ENCODE results near the gene ANKRD60. TPM values are rescaled to one million over a fixed set of nuclear protein-coding genes. Genes with fewer than 3 reads are reported as not detected.
A peak's percentile ranks its signal among the peaks of the same experiment; 100 is the strongest.

ANKRD60 gene
- polyA plus RNA-seq, 1 donor from 2014 or later, result not detected

DNA sequence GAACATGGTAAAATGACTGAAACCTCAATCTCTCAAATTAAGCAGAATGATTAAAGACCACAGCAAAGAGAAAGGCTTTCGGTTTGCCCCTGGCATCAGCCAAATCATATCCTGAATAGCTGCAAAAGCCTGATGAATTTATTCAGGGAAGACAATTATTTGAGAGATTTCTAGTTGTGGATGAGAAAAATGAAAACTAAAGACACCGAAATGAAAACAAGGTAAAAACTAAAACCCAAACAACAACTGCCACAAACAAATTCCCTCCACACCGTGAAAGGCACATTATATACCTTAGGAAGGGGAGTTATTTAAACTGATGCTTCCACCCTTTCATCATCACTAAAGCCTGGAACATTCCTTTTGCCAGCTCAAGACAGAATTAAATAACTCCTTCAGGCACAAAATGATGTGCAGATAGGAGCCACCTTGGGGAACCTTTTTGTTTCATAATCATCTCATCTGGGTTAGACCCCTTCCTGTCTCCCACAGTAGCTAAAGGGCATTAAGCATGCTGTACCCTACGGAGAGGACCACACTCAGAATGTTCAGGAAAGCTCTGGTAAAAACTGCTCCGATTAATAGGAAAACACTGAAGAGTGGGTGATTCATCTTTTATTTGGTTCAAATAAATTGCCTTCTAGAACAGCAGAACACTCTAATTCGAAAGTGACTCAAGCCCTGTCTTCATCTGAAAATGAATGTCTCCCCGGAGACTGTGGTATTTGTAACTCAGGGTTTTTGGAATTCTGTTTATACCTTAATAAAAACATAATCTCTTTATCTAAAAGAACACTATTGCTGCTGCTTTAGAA is 9.1 kb upstream of the ANKRD60 start:
- Mint-ChIP-seq H3K27me3 (no peaks in the 10 kb centered on the region), H3K4me3 (peak overlapping the region in 3 of 4 donors; percentile 88 to 97 (median 90)), H3K9me3 (no peaks in the 10 kb centered on the region), H3K27ac (peak overlapping the region; percentile 64 to 68 (median 67)), H3K36me3 (peaks cover 2% of the 10 kb centered on the region), H3K4me1 (peaks cover 0 to 11% (median 2%) of the 10 kb centered on the region in 3 donors)

- Mint-ChIP-seq H3K4me3 (peak overlapping the region; percentile 88 to 97 (median 92)), H3K36me3 (peaks cover 2% of the 10 kb centered on the region), H3K4me1 (peaks cover 0 to 11% (median 2%) of the 10 kb centered on the region in 3 donors), H3K27me3 (no peaks in the 10 kb centered on the region), H3K9me3 (no peaks in the 10 kb centered on the region), H3K27ac (peak overlapping the region; percentile 64 to 68 (median 67))
Observed at GRCh38 chr20:58236612-58237317, 8.3 kb upstream of the ANKRD60 start.

- Mint-ChIP-seq H3K4me3 (peak overlapping the region in 1 of 4 donors; percentile 11), H3K36me3 (peaks cover 2% of the 10 kb centered on the region), H3K27ac (no peak overlapping the region), H3K4me1 (peaks cover 0 to 11% (median 2%) of the 10 kb centered on the region in 3 donors), H3K9me3 (no peaks in the 10 kb centered on the region), H3K27me3 (no peaks in the 10 kb centered on the region)
Observed at GRCh38 chr20:58235010-58235409, 6.6 kb upstream of the ANKRD60 start.

DNA sequence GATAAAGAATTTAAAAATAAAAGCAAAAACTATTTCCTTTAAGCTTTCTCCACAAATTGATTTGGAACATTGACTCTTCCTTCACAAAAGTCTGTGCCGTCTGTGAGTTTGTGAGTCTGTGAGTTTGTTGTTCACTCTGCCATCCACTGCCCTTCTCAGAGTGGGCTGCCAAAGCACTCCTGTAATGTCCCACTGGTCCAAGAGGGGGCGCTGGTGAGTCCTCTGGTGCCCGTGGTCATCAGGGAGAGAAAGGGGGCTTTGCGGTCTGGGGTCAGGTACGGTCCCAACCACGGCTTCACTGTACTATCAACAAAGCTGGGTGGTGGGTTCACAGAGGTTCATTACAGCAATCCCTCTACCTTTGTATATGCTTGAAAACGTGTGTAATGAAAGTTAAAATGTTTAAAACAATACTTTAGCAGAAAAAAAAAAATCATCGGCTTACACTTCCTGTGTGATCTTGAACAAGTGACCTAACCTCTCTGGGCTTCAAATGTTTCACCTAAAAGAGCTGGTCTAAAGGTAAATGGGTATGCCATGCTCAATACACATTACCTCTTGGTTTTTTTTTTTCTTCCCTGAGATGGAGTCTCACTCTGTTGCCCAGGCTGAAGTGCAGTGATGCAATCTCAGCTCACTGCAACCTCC is 5.6 kb upstream of the ANKRD60 start:
- Mint-ChIP-seq H3K36me3 (peaks cover 2% of the 10 kb centered on the region), H3K4me3 (peak overlapping the region in 1 of 4 donors; percentile 11), H3K27me3 (peaks cover 7% of the 10 kb centered on the region), H3K27ac (no peak overlapping the region), H3K4me1 (peaks cover 2 to 15% (median 3%) of the 10 kb centered on the region in 3 donors), H3K9me3 (no peaks in the 10 kb centered on the region)

DNA sequence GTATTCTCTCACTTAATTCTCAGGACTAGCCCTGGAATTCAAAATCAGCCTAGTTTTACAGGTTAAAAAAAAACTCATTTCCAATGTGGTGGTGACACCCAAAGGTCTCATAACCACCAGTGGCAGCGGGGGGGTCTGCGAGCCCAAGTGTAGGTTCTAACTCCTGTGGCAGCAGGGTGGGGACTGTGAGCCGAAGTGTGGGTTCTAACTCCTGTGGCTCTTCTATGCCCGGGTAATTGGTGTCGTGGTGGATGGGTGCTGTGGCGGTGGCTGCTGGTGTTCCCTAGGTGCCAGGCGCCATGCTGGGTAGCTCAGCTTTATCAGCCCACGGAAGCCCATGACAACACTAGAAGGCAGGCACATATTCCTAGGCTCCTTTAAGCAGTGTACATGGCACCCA is 4.9 kb upstream of the ANKRD60 start:
- H3K4me3 Mint-ChIP-seq, result no peak overlapping the region
- no peak overlapping the region for H3K27ac Mint-ChIP-seq
- H3K36me3 Mint-ChIP-seq, result peaks cover 2% of the 10 kb centered on the region
- no peaks in the 10 kb centered on the region for H3K9me3 Mint-ChIP-seq
- H3K4me1 Mint-ChIP-seq, result peaks cover 3 to 16% (median 4%) of the 10 kb centered on the region in 3 donors
- peaks cover 11% of the 10 kb centered on the region for H3K27me3 Mint-ChIP-seq

DNA sequence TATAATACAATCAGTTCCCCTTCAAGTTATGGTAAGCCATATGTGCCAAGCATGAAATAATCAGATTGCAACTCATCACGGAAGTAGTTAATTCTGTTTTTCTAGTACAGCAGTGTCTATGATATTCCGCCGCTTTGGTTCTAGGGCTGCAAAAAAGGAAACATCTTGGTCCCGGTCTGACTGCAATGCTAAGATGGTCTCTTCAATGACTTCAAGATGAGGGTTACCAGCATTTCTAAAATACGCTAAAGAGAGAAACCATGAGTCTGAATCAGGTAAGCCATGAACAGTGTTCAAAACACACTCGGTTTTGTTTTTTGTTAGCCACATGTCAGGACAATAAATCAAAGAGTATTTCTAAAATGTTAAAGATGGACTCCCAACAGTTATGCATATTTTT is 3.2 kb upstream of the ANKRD60 start:
- no peaks in the 10 kb centered on the region for H3K9me3 Mint-ChIP-seq
- peaks cover 3 to 9% (median 5%) of the 10 kb centered on the region in 3 donors for H3K4me1 Mint-ChIP-seq
- H3K27me3 Mint-ChIP-seq, result peaks cover 26% of the 10 kb centered on the region
- no peak overlapping the region for H3K4me3 Mint-ChIP-seq
- no peak overlapping the region for H3K27ac Mint-ChIP-seq
- peaks cover 2% of the 10 kb centered on the region for H3K36me3 Mint-ChIP-seq

DNA sequence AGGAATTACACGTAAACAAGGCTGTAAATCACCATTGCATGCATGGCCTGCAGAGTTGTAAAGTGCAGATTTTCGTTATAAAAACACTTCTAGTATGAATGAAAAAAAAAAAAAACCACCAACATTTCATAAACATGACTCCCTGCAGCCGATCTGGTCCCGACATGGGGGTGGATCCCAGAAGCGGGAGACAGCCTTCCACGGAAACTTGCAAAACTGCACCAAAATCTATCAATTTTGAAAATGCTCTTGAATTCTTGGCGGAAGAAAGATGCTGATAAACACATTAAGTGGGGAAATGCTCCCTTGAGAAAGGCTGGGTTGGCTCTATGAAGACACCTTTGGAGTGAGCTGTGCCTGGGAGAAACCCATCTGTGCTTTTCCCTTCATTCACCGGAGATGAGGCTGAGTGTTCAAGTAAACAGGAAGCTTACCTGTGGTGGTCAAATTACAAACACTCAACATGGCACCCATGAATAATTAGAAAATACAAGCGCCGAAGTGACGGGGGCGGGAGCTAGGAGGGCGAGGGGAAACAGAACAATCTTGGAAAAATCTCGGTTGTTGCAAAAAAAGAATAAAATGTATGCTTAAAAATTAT is 845 bp upstream of the ANKRD60 start:
- peak overlapping the region in 2 of 3 donors; percentile 23 to 89 for H3K27ac Mint-ChIP-seq

GRCh38 chr20:58228103-58228483 is 360 bp downstream of the ANKRD60 start:
- H3K9me3 Mint-ChIP-seq, result no peaks in the 10 kb centered on the region
- peak overlapping the region in 1 of 3 donors; percentile 47 for H3K27ac Mint-ChIP-seq
- peaks cover 3 to 5% (median 5%) of the 10 kb centered on the region in 3 donors for H3K4me1 Mint-ChIP-seq
- H3K27me3 Mint-ChIP-seq, result peaks cover 41% of the 10 kb centered on the region
- peaks cover 1% of the 10 kb centered on the region for H3K36me3 Mint-ChIP-seq
- no peak overlapping the region for H3K4me3 Mint-ChIP-seq

More for the DNA sequence above, 845 bp upstream of the ANKRD60 start:
- no peaks in the 10 kb centered on the region for H3K9me3 Mint-ChIP-seq
- H3K4me1 Mint-ChIP-seq, result peaks cover 3 to 5% (median 5%) of the 10 kb centered on the region in 3 donors
- peaks cover 3% of the 10 kb centered on the region for H3K36me3 Mint-ChIP-seq
- peaks cover 41% of the 10 kb centered on the region for H3K27me3 Mint-ChIP-seq
- peak overlapping the region in 2 of 4 donors; percentile 12 to 65 for H3K4me3 Mint-ChIP-seq

DNA sequence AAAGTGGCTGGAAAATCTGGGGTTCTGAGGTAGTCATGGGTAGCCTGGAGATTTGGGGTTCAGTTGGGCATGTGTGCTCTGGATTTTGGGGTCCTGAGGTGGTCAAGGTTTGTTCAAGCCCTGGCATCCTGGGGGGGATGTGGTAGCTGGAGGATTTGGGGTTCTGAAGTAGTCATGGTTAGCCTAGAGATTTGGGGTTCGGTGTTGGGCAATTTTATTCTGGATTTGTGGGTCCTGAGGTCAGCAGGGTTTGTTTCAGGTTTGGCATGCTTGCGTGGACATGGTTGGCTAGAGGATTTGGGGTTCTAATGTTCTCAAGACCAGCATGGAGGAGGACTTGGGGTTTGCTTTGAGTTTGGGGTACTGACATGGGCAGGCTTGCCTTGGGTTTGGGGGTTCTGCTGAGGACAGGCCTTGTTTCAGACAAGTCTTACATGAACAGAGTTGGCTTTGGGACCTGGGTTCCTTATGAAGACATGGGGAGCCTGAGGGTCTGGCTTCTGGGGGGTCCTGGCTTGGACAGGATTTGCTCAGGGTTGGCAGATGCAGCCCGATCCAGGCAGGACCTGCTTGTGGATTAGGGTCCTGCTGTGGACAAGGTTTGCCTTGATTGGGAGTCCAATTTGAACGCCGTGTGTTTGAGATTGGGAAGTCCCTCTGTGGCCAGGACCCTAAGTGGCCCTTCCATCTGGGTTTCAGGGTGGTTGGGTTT is 906 bp downstream of the ANKRD60 start:
- H3K36me3 Mint-ChIP-seq, result peaks cover 1% of the 10 kb centered on the region
- no peak overlapping the region for H3K4me3 Mint-ChIP-seq
- H3K27me3 Mint-ChIP-seq, result peaks cover 45% of the 10 kb centered on the region
- H3K9me3 Mint-ChIP-seq, result no peaks in the 10 kb centered on the region
- peak overlapping the region in 1 of 3 donors; percentile 47 for H3K27ac Mint-ChIP-seq
- H3K4me1 Mint-ChIP-seq, result peaks cover 3 to 5% (median 5%) of the 10 kb centered on the region in 3 donors

DNA sequence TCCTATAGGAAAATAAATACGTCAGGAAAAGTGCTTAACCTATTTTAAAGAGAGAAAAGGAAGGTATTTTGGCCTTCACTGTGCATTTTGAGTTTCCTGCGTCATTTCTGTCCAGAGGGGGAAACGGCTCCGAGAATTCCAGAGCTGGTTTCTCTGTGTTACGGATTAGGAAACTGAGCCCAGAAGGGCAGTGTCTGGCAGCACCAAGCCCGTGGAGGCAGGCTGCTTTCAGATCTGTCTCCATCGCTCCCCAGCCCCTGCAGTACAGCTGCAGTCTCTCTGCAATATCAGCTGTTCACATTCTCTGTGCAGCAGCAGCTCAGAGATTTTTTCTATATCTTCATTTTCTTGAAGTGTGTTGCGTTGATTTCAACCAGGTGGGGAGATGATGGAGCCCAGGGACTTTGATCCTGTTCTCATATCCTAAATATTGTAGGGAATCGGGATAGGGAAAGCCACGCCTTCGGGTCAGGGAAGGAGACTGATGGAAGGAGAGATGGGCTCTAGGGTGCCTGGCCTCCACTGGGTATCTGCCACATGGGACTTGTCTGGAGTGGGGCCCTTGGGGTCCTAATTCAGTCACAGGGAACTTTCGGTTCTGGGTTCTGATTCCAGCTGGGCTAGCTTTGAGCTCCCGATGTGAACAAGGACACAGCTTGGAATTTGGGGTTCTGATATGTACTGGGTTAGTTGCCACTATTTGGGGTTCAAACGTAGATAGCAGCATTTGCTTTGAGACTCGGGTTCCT is 2.8 kb downstream of the ANKRD60 start:
- peaks cover 3 to 5% (median 5%) of the 10 kb centered on the region in 3 donors for H3K4me1 Mint-ChIP-seq
- peak overlapping the region in 1 of 3 donors; percentile 50 for H3K27ac Mint-ChIP-seq
- H3K9me3 Mint-ChIP-seq, result no peaks in the 10 kb centered on the region
- peaks cover 49% of the 10 kb centered on the region for H3K27me3 Mint-ChIP-seq
- H3K4me3 Mint-ChIP-seq, result no peak overlapping the region
- peaks cover 1% of the 10 kb centered on the region for H3K36me3 Mint-ChIP-seq

- H3K36me3 Mint-ChIP-seq, result peaks cover 1% of the 10 kb centered on the region
- H3K4me3 Mint-ChIP-seq, result no peak overlapping the region
- peaks cover 51% of the 10 kb centered on the region for H3K27me3 Mint-ChIP-seq
- H3K4me1 Mint-ChIP-seq, result peaks cover 3 to 5% (median 5%) of the 10 kb centered on the region in 3 donors
- H3K9me3 Mint-ChIP-seq, result no peaks in the 10 kb centered on the region
- no peak overlapping the region for H3K27ac Mint-ChIP-seq
Observed at GRCh38 chr20:58224974-58225373, 3.5 kb downstream of the ANKRD60 start.

DNA sequence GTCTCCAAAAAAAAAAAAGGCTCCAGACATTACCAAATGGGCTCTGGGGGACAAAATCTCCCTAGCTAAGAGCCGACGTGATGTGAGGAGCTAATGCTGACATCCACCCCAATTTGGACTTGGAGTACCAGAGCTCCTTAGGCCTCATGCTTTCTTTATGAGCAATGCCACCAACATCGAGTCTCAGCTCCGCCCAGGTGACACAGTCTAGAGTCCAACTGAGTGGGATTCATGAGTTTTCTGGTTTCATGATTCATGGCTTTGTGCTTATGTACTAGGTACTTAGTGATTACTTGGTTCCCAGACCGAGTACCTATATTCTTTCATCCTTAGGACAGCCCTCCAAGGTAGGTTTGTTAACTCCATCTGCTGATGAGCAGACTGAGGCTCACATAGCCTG is 4.4 kb downstream of the ANKRD60 start:
- no peak overlapping the region for H3K27ac Mint-ChIP-seq
- H3K4me3 Mint-ChIP-seq, result no peak overlapping the region
- H3K4me1 Mint-ChIP-seq, result peaks cover 1 to 5% (median 1%) of the 10 kb centered on the region in 3 donors
- H3K27me3 Mint-ChIP-seq, result peaks cover 51% of the 10 kb centered on the region
- peaks cover 1% of the 10 kb centered on the region for H3K36me3 Mint-ChIP-seq
- H3K9me3 Mint-ChIP-seq, result peaks cover 2% of the 10 kb centered on the region in 3 donors

GRCh38 chr20:58223358-58223941 is 5.0 kb downstream of the ANKRD60 start:
- H3K4me3 Mint-ChIP-seq, result no peak overlapping the region
- H3K36me3 Mint-ChIP-seq, result peaks cover 3% of the 10 kb centered on the region
- peaks cover 50% of the 10 kb centered on the region for H3K27me3 Mint-ChIP-seq
- no peak overlapping the region for H3K27ac Mint-ChIP-seq
- H3K4me1 Mint-ChIP-seq, result peaks cover 0 to 3% (median 0%) of the 10 kb centered on the region in 3 donors
- H3K9me3 Mint-ChIP-seq, result peaks cover 5 to 9% (median 5%) of the 10 kb centered on the region in 3 donors
